GM13977 (cell line): Measurements from ENCODE around the gene RHBDD1.

Experiments used
- DNase-seq: peaks from one replicate; pipeline ENCODE4 v3.0.0; 2012; ENCODE audit warnings: low spot score
- in situ Hi-C: fragments of 300-500 bp; cut with MboI; formaldehyde crosslinking; loops from one replicate; pipeline ENCODE4 v1.12.0; 2022; ENCODE audit warnings: low sequenced_read_pairs, low pct_unique_long_range_greater_than_20kb, mixed read lengths, inconsistent platforms; ENCODE audit not compliant: unreplicated experiment
- TF ChIP-seq, protein P1 (sequence below): IDR thresholded peaks from 2 replicates; pipeline ENCODE4 v1.5.1; 2012; ENCODE audit warnings: mild to moderate bottlenecking, control low read depth; ENCODE audit not compliant: insufficient read depth; ENCODE audit errors: extremely low read depth, missing control alignments

The RHBDD1 gene

DNA sequence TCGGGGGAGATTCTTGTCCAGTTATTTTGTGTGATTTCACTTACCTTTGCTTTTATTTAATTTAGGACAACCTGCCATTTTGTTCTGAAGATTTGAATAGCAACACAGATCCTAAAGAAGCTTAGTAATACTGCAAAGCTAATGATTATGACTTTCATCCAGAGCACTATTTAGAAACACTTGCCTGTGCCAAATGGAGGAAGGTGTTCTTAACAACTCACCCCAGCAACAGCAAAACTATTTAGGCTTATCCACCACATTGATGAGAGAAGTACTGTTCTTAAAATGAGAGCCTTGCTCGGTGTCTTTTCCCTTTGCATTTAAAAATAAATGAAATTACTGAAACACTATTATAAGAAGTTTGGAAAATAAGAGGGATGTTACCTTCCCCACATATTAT is 59.7 kb downstream of the RHBDD1 start:
- TF ChIP-seq, protein P1, sequence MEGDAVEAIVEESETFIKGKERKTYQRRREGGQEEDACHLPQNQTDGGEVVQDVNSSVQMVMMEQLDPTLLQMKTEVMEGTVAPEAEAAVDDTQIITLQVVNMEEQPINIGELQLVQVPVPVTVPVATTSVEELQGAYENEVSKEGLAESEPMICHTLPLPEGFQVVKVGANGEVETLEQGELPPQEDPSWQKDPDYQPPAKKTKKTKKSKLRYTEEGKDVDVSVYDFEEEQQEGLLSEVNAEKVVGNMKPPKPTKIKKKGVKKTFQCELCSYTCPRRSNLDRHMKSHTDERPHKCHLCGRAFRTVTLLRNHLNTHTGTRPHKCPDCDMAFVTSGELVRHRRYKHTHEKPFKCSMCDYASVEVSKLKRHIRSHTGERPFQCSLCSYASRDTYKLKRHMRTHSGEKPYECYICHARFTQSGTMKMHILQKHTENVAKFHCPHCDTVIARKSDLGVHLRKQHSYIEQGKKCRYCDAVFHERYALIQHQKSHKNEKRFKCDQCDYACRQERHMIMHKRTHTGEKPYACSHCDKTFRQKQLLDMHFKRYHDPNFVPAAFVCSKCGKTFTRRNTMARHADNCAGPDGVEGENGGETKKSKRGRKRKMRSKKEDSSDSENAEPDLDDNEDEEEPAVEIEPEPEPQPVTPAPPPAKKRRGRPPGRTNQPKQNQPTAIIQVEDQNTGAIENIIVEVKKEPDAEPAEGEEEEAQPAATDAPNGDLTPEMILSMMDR, result no peak
- no peak for DNase-seq
- in situ Hi-C loops, result no loop called here

DNA sequence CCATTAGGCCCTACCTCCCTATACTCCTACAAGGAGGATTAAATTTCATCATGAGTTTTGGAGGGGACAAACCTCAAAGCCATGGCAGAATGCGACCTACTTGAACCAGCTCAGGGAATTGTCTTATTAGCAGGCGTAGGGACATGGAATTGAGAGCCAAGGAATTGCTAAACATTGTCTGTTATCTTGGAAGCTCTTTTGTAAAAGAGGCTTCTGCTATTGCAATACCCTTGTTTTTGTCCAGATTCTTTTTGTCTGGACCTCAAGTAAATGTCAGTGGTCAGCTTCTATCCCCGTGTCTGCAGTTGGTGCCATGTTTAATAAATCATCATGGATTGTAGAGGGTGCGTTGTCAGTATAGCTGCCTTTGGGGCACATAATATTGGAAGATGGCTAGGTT is 62.3 kb downstream of the RHBDD1 start:
- TF ChIP-seq, protein P1, result no peak
- in situ Hi-C loops, result no loop called here
- no peak for DNase-seq

DNA sequence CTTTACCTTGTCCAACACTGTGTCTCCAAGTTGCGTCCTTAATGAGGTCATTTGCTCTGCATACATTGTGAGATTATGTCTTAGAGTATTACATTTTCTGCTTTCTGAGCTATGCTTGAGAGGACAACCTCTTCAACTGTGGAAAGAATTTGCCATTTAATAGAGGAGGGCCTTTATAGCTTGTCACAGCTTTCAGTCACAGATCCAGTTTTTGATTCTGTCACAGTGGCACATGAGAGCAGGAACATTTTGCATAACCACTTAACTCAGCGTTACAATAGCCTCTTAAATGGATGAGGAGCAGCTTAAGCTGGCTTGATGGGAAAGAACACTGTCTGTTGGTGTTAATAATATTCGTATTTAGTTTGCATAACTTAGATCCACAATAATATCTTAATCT is 63.0 kb downstream of the RHBDD1 start:
- DNase-seq, result no peak
- TF ChIP-seq, protein P1, result no peak
- in situ Hi-C loops, result no loop called here

DNA sequence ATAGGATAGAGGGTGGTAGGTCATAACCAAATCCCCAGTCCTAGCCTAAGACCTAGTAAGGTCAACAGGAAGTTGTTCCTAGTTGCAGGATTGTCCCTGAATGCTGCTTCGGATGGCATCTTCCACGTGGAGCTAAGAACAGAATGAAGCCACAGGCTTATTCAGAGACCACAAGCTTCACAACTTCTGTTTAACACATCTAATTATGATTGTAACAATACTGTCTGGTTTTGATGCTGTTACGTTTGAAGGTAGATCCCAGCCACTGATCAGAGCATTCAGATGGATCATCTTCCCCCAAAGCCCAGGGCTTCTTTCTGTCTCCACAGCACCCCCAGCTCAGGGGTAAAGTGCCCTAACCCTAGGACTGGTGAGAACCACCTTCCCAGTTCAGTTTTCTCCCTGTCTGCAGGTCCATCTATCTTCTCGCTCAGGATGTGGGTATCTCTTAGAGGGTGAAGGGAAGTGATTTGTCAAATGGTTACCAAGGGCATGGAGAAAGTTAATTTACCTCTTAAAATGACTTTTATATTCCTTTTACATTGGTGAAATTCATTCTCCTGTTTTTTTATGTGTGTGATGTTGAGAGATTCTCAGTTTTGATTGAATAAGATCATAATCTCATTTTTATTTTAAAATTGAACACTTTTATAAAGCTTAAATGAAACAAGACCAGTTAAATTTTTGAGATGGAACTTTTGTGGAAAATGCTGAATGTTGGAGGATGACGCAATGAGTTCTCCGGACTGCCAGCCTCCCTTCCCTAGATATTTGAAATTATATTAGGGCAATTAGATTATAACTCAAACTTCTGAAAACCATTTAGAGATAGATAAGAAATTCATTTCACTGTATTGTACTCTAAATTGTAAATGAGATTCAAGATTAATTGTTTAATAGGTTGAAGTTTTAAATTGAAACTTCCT is 66.5 kb downstream of the RHBDD1 start:
- DNase-seq, result no peak
- in situ Hi-C loops, result no loop called here
- TF ChIP-seq, protein P1, result no peak

DNA sequence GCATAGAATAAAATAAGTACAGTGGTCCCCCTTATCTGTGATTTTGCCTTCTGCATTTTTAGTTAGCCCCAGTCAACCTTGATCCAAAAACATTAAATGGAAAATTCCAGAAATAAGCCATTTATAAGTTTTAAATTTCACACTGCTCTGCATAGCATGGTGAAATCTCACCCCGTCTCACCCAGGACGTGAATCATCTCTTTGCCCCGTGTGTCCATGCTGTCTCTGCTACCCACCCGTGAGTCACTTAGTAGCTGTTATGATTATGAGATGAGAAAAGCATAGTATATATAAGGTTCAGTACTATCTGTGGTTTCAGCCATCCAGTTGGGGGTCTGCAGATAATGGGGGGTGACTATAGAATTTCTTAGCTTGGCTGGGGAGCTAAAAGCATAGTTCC is 67.3 kb downstream of the RHBDD1 start:
- TF ChIP-seq, protein P1, result no peak
- in situ Hi-C loops, result no loop called here
- DNase-seq, result no peak

DNA sequence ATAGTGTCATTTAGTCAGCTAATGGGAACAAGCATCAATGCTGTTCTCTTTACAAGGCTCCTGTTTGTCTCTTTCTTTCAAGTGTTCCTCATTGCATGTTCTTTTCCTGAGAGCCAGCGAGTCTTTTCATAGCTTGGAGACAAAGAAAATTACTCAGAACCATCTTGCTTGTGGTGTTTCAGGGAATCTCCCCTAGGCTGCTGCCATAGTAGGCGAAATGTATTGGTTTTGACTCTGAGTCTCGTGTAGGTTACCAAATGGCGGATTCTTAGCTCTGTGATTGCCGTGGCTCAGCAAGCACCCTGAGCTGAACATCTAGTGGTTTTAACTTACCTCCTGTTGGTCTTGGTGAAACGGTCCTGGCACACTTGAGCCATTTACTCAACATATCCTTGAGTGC is 68.7 kb downstream of the RHBDD1 start:
- TF ChIP-seq, protein P1, result no peak
- in situ Hi-C loops, result no loop called here
- DNase-seq, result peak; percentile 41
